RWPE1 (cell line): ENCODE data around the gene THRB.

Source experiments
- CTCF ChIA-PET: fragments of 350-600 bp; sonication (Branson Sonifier 250); formaldehyde crosslinking; extraction: SDS; loops from one replicate; lab custom pipeline; 2021; lab: Yijun Ruan, JAX
- POLR2A ChIA-PET: fragments of 400-600 bp; formaldehyde crosslinking; extraction: SDS; loops from one replicate; lab custom pipeline; 2020; ENCODE audit warnings: antibody characterized with exemption; ENCODE audit not compliant: low non-redundant PET; lab: Yijun Ruan, JAX
- DNase-seq: peaks from one replicate; pipeline ENCODE4 v3.0.0; 2012; ENCODE audit warnings: low spot score
- H3K27ac ChIP-seq: fragments of 450-650 bp; 2 replicates; pipeline ENCODE4 v1.5.1; 2017
- CTCF ChIP-seq: fragments of 450-650 bp; conservative IDR thresholded peaks from 2 replicates; pipeline ENCODE4 v1.5.1; 2017; ENCODE audit warnings: low read depth, mild to moderate bottlenecking

THRB gene

GRCh38 chr3:24286405-24286804 lies 208.2 kb downstream of the THRB start:
- TF ChIP-seq CTCF = no peak
- CTCF ChIA-PET = interaction anchor here (0.6 kb wide), 2 partner anchors 105 to 197 kb away, joined by 3 to 4 read pairs; no protein-coding TSS in a partner anchor
- H3K27ac ChIP-seq = no peak overlapping the region

GRCh38 chr3:24278543-24278942 lies 216.1 kb downstream of the THRB start:
- H3K27ac ChIP-seq = no peak overlapping the region
- CTCF ChIA-PET = no interaction called here
- DNase-seq = no peak
- no peak for TF ChIP-seq CTCF
- POLR2A ChIA-PET = no interaction called here

More at GRCh38 chr3:24286405-24286804, 208.2 kb downstream of the THRB start:
- POLR2A ChIA-PET = no interaction called here
- no peak for DNase-seq

- no peak overlapping the region for H3K27ac ChIP-seq
- no peak for TF ChIP-seq CTCF
- DNase-seq = no peak
- POLR2A ChIA-PET = no interaction called here
- CTCF ChIA-PET = no interaction called here
These were observed 221.2 kb downstream of the THRB start for GRCh38 chr3:24273491-24273890.

- ChIA-PET POLR2A (no interaction called here), CTCF (no interaction called here)
- no peak for TF ChIP-seq CTCF
- peak; percentile 1 for DNase-seq
- H3K27ac ChIP-seq = no peak overlapping the region
These were observed 221.8 kb downstream of the THRB start for GRCh38 chr3:24272875-24273274.

GRCh38 chr3:24272408-24272807 lies 222.2 kb downstream of the THRB start:
- CTCF ChIA-PET = interaction anchor here (0.6 kb wide), 1 partner anchor 24 kb away, joined by 3 read pairs; no protein-coding TSS in a partner anchor
- DNase-seq = no peak
- no peak overlapping the region for H3K27ac ChIP-seq
- TF ChIP-seq CTCF = no peak
- POLR2A ChIA-PET = no interaction called here

- no peak for DNase-seq
- POLR2A ChIA-PET = no interaction called here
- H3K27ac ChIP-seq = no peak overlapping the region
- no peak for TF ChIP-seq CTCF
- CTCF ChIA-PET = no interaction called here
These were observed 223.4 kb downstream of the THRB start for GRCh38 chr3:24271228-24271627.
